22Rv1 (cell line): ENCODE results near the gene STIM1.
"Not testable (repeated sequence)": the region's sequence is repeated elsewhere in the genome, so short reads cannot be mapped to it uniquely, and the experiment has no call there.

Source experiments
- H3K27ac ChIP-seq: fragments of 450-650 bp; 2 replicates; pipeline ENCODE4 v1.5.1; 2017
- ZFX ChIP-seq: fragments of 450-650 bp; IDR thresholded peaks from 2 replicates; pipeline ENCODE4 v1.6.1; 2017; ENCODE audit warnings: antibody characterized with exemption, borderline replicate concordance
- TF ChIP-seq, protein P1 (sequence below): fragments of 450-650 bp; IDR thresholded peaks from 2 replicates; pipeline ENCODE4 v1.5.1; 2017; ENCODE audit warnings: mild to moderate bottlenecking

The STIM1 gene

DNA sequence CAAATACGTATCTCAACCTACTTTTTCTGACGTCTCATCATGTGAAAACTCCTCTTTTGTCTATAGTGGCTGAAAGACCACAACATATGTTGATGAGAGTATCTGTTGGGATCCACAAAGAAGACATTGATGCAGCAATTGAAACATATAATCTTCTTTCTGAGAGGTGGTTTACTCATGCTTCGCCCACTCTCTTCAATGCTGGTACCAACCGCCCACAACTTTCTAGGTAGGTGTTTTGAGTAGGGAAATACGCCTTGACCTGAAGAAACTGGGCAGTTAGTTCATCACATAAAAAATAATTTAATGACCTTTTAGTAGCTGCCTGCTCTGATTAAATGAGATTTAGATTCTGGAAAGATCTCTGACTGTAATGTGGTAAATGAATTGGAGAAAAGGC lies 256.4 kb downstream of the STIM1 start:
- H3K27ac ChIP-seq = no peak overlapping the region
- no peak for TF ChIP-seq ZFX
- TF ChIP-seq, protein P1, sequence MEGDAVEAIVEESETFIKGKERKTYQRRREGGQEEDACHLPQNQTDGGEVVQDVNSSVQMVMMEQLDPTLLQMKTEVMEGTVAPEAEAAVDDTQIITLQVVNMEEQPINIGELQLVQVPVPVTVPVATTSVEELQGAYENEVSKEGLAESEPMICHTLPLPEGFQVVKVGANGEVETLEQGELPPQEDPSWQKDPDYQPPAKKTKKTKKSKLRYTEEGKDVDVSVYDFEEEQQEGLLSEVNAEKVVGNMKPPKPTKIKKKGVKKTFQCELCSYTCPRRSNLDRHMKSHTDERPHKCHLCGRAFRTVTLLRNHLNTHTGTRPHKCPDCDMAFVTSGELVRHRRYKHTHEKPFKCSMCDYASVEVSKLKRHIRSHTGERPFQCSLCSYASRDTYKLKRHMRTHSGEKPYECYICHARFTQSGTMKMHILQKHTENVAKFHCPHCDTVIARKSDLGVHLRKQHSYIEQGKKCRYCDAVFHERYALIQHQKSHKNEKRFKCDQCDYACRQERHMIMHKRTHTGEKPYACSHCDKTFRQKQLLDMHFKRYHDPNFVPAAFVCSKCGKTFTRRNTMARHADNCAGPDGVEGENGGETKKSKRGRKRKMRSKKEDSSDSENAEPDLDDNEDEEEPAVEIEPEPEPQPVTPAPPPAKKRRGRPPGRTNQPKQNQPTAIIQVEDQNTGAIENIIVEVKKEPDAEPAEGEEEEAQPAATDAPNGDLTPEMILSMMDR = no peak

DNA sequence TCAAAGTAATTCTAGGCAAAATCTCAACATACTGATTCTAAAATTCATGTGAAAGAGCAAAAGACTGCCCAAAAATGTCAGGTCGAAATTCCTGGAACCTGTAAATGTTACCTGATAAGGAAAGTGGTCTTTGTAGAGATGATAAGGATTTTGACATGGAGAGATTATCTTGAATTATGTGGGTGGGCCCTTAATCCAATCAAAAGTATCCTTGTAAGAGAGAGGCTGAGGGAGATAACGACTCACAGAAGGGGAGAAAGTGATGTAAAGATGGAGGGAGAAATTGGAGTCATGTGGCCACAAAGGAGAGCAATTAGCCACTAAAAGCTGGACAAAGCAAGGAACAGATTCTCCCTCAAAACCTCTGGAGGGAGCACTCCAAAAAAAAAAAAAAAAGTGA lies 259.7 kb downstream of the STIM1 start:
- TF ChIP-seq, protein P1 = no peak
- TF ChIP-seq ZFX = no peak
- no peak overlapping the region for H3K27ac ChIP-seq

DNA sequence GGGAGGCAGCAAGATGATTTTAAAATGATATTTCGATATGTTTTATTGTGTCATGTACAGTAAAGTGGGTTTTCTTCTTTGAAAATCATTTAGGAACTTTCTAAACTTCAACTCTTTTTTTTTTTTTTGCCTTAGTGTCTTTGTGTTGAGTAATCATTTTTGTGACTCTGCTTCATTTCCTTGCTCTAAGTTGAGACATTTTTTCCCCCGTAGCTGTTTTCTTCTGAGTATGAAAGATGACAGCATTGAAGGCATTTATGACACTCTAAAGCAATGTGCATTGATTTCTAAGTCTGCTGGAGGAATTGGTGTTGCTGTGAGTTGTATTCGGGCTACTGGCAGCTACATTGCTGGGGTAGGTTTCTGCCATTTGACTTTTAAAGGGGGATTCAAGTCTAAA lies 262.6 kb downstream of the STIM1 start:
- TF ChIP-seq, protein P1 = no peak
- TF ChIP-seq ZFX = no peak
- H3K27ac ChIP-seq = no peak overlapping the region

DNA sequence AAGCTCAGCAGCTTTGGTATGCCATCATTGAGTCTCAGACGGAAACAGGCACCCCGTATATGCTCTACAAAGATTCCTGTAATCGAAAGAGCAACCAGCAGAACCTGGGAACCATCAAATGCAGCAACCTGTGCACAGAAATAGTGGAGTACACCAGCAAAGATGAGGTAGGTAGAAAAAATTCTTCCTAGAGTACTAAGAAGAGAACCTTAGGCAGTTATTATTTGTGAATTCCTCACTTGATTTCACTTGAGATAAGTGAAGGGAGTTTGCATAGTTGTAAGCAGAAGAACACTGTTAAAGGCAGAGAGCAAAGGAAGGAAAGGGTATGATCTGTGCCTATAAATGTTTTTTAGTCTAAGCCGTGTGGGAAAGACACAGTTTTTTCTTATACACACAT lies 267.8 kb downstream of the STIM1 start:
- H3K27ac ChIP-seq = no peak overlapping the region
- TF ChIP-seq ZFX = no peak
- TF ChIP-seq, protein P1 = no peak

DNA sequence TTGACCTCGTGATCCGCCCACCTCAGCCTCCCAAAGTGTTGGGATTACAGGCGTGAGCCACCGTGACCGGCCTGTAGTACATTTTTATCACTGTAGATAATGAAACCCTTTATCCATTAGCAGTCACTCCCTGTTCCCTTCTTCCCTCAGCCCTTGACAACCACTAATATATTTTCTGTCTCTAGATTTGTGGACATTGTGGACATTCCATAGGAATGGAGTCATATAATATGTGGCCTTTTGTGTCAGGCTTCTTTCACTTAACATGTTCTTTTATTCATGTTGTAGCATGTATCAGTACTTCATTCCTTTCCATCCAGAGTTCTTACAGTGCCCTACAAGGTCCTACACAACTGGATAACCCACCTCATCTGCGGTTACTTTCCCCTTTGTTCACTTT lies 269.7 kb downstream of the STIM1 start:
- TF ChIP-seq, protein P1 = no peak
- no peak for TF ChIP-seq ZFX
- H3K27ac ChIP-seq = no peak overlapping the region

DNA sequence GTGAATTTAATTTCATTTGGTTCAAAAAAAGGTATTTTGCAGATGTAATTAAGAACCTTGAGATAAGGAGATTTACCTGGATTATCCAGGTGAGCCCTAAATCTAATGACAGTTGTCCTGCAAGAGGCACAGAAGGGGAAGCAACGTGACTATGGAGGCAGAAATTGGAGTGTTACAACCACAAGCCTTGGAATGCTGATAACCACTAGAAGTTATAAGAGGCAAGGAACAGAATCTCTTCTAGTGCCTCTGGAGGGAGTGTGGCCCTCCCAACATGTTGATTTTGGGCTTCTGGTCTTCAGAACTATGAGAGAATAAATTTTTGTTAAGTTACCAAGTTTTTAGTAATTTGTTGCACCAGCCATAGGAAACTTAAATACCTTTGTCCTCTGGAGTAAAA lies 271.9 kb downstream of the STIM1 start:
- H3K27ac ChIP-seq = no peak overlapping the region
- TF ChIP-seq ZFX = no peak
- TF ChIP-seq, protein P1 = no peak

GRCh38 chr11:4130219-4130618 lies 274.8 kb downstream of the STIM1 start:
- not testable (repeated sequence) for H3K27ac ChIP-seq

- no peak for TF ChIP-seq ZFX
- TF ChIP-seq, protein P1 = no peak
- H3K27ac ChIP-seq = no peak overlapping the region
Measured at GRCh38 chr11:4134806-4135205, 279.3 kb downstream of the STIM1 start.
